ENCODE measurements around the gene FARP1.

DNA sequence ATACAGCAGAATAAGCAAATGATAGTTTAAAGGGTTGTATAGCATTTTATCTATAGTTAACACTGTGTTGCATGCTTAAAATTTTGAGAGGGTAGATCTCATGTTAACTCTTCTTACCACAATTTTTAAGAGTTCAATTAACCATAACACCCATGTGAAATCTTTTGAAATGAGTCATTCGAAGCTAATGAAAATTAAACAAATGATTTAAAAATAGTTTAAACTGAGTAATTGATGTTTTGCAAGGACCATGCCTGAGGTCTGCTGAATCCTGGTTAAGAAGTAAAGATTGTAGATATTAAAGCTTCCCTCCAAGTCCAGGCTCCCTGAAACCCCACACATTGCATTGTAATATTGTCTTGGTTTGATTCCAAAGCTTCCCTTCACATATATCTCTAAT is 210.9 kb downstream of the FARP1 start:
- TF ChIP-seq GATA2 (IDR thresholded peaks at IDR 0.05; ENCODE audit: low read depth, low read length) (no peak), GATA3 (IDR thresholded peaks at IDR 0.05; ENCODE audit: low read depth, low read length) (no peak)

Measured in SH-SY5Y (cell line).